Measurements from ENCODE around the gene CDH13.

CDH13 gene

GRCh38 chr16:83797013-83797412 lies 1170.2 kb downstream of the CDH13 start:
- no peak for DNase-seq (ENCODE audit: low read depth in 2 of 2)

GRCh38 chr16:83799336-83799735 lies 1172.6 kb downstream of the CDH13 start:
- DNase-seq (ENCODE audit: low read depth in 2 of 2): no peak

GRCh38 chr16:83802135-83802534 lies 1175.4 kb downstream of the CDH13 start:
- DNase-seq (ENCODE audit: low read depth in 2 of 2): peak; percentile 58 to 64

- no peak for DNase-seq (ENCODE audit: low read depth in 2 of 2)
These were observed 1175.9 kb downstream of the CDH13 start for GRCh38 chr16:83802554-83803205.

GRCh38 chr16:83803811-83804210 lies 1177.0 kb downstream of the CDH13 start:
- DNase-seq (ENCODE audit: low read depth in 2 of 2): no peak

GRCh38 chr16:83804366-83804765 lies 1177.6 kb downstream of the CDH13 start:
- DNase-seq (ENCODE audit: low read depth in 2 of 2): no peak

- no peak for DNase-seq (ENCODE audit: low read depth in 2 of 2)
These were observed 1179.3 kb downstream of the CDH13 start for GRCh38 chr16:83806036-83806435.

- DNase-seq (ENCODE audit: low read depth in 2 of 2): no peak
These were observed 1180.0 kb downstream of the CDH13 start for GRCh38 chr16:83806731-83807130.

GRCh38 chr16:83807327-83807709 lies 1180.5 kb downstream of the CDH13 start:
- no peak for DNase-seq (ENCODE audit: low read depth in 2 of 2)

- DNase-seq (ENCODE audit: low read depth in 2 of 2): peak; percentile 77 to 82
These were observed 1181.2 kb downstream of the CDH13 start, which contains the start of gene HSBP1 for GRCh38 chr16:83807710-83808572. TSS of gene HSBP1 (plus strand) at chr16:83807978. CDS start at chr16:83808077, 99 bp downstream.

GRCh38 chr16:83808573-83809014 lies 1181.8 kb downstream of the CDH13 start:
- no peak for DNase-seq (ENCODE audit: low read depth in 2 of 2)

- DNase-seq (ENCODE audit: low read depth in 2 of 2): no peak
These were observed 1182.3 kb downstream of the CDH13 start for GRCh38 chr16:83809092-83809491.

- DNase-seq (ENCODE audit: low read depth in 2 of 2): peak in 1 of 2 experiments; percentile 16
These were observed 1184.1 kb downstream of the CDH13 start for GRCh38 chr16:83810901-83811300.

GRCh38 chr16:83813823-83814658 lies 1187.3 kb downstream of the CDH13 start:
- DNase-seq (ENCODE audit: low read depth in 2 of 2): peak; percentile 62 to 84

GRCh38 chr16:83814659-83814985 lies 1187.9 kb downstream of the CDH13 start:
- DNase-seq (ENCODE audit: low read depth in 2 of 2): peak in 1 of 2 experiments; percentile 88

- no peak for DNase-seq (ENCODE audit: low read depth in 2 of 2)
These were observed 1190.3 kb downstream of the CDH13 start for GRCh38 chr16:83817022-83817421.

- DNase-seq (ENCODE audit: low read depth in 2 of 2): no peak
These were observed 1191.5 kb downstream of the CDH13 start for GRCh38 chr16:83818276-83818675.

GRCh38 chr16:83819361-83819760 lies 1192.6 kb downstream of the CDH13 start:
- DNase-seq (ENCODE audit: low read depth in 2 of 2): no peak

GRCh38 chr16:83826146-83826913 lies 1199.6 kb downstream of the CDH13 start:
- peak; percentile 60 to 63 for DNase-seq (ENCODE audit: low read depth in 2 of 2)

GRCh38 chr16:83830091-83830768 lies 1203.5 kb downstream of the CDH13 start:
- no peak for DNase-seq (ENCODE audit: low read depth in 2 of 2)

All from fibroblast of skin of left quadriceps (primary cell).